ENCODE data around the gene ITGA3. TPM values are rescaled to one million over a fixed set of nuclear protein-coding genes. Genes with fewer than 3 reads are reported as not detected.

The ITGA3 gene
- total RNA-seq, 1 experiment from 2014 or later = 14.7 TPM

DNA sequence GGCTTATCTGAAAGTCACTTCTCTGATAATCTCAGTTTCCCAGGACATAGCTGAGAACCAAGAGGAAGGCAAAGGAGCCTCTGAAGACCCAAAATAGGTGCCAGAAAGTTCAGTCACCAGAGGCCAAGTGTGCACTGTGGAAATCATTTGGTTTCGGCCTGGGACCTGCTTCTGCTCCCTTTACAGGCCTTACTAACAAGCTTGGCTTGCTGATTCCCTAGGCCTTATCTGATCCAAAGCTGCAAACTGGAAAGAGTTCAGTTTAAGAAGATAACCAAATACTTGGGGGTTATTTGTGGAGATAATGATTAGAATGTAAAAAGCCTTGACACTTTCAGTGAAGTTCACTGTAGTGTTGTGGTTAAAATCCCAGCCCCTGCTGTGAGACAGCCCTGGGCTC lies 17.0 kb downstream of the ITGA3 start:
- no peaks in the 10 kb centered on the region for H3K27me3 ChIP-seq (replicated peaks; ENCODE audit: control insufficient read depth, insufficient read depth, low read length)
- no peak for TF ChIP-seq CTCF (IDR thresholded peaks at IDR 0.05; ENCODE audit: insufficient read depth in 1 of 2, low read depth in 1 of 2, low read length in 1 of 2, severe bottlenecking in 1 of 2, unreplicated experiment in 1 of 2)
- H3K27ac Mint-ChIP-seq (ENCODE audit: unreplicated experiment) = no peak overlapping the region
- intact Hi-C loops (cut with micrococcal nuclease; ENCODE audit: unreplicated experiment) = no loop called here
- POLR2A ChIA-PET = no interaction called here
- CTCF ChIA-PET = interaction anchor here (0.7 kb wide), 1 partner anchor 195 kb away, joined by 3 read pairs; no protein-coding TSS in a partner anchor
- DNase-seq = no peak
- H3K36me3 Mint-ChIP-seq (ENCODE audit: insufficient read depth, unreplicated experiment) = no peaks in the 10 kb centered on the region
- H3K36me3 ChIP-seq (ENCODE audit: control insufficient read depth, insufficient read depth, low read length) = no peaks in the 10 kb centered on the region; the same call in 1 of the 2 replicates
- BruUV-seq (replicated peaks) = no TSS peak
- H3K4me3 ChIP-seq (ENCODE audit: low read depth, low read length) = no peak overlapping the region
- H3K4me1 Mint-ChIP-seq (ENCODE audit: low read depth, unreplicated experiment) = no peaks in the 10 kb centered on the region
- no peaks in the 10 kb centered on the region for H3K4me1 ChIP-seq
- H3K27me3 Mint-ChIP-seq (ENCODE audit: insufficient read depth, unreplicated experiment) = no peaks in the 10 kb centered on the region
- no peak overlapping the region for H3K4me3 Mint-ChIP-seq (ENCODE audit: unreplicated experiment)
- H3K9me3 Mint-ChIP-seq (ENCODE audit: unreplicated experiment) = no peaks in the 10 kb centered on the region
- H3K9me3 ChIP-seq = no peaks in the 10 kb centered on the region

- ChIA-PET POLR2A (no interaction called here), CTCF (no interaction called here)
- Mint-ChIP-seq H3K27me3 (ENCODE audit: insufficient read depth, unreplicated experiment) (no peaks in the 10 kb centered on the region), H3K4me3 (ENCODE audit: unreplicated experiment) (no peak overlapping the region), H3K9me3 (ENCODE audit: unreplicated experiment) (no peaks in the 10 kb centered on the region), H3K36me3 (ENCODE audit: insufficient read depth, unreplicated experiment) (peaks cover under 1% of the 10 kb centered on the region), H3K27ac (ENCODE audit: unreplicated experiment) (no peak overlapping the region), H3K4me1 (ENCODE audit: low read depth, unreplicated experiment) (no peaks in the 10 kb centered on the region)
- Histone ChIP-seq H3K27me3 (replicated peaks; ENCODE audit: control insufficient read depth, insufficient read depth, low read length) (no peaks in the 10 kb centered on the region), H3K4me3 (ENCODE audit: low read depth, low read length) (no peak overlapping the region), H3K4me1 (no peaks in the 10 kb centered on the region), H3K36me3 (ENCODE audit: control insufficient read depth, insufficient read depth, low read length) (no peaks in the 10 kb centered on the region; the same call in 1 of the 2 replicates), H3K9me3 (no peaks in the 10 kb centered on the region)
- no peak for DNase-seq
- no peak for TF ChIP-seq CTCF (IDR thresholded peaks at IDR 0.05; ENCODE audit: insufficient read depth in 1 of 2, low read depth in 1 of 2, low read length in 1 of 2, severe bottlenecking in 1 of 2, unreplicated experiment in 1 of 2)
- BruUV-seq (replicated peaks) = no TSS peak
- intact Hi-C loops (cut with micrococcal nuclease; ENCODE audit: unreplicated experiment) = no loop called here
Measured at GRCh38 chr17:50074227-50074626, 18.3 kb downstream of the ITGA3 start.

DNA sequence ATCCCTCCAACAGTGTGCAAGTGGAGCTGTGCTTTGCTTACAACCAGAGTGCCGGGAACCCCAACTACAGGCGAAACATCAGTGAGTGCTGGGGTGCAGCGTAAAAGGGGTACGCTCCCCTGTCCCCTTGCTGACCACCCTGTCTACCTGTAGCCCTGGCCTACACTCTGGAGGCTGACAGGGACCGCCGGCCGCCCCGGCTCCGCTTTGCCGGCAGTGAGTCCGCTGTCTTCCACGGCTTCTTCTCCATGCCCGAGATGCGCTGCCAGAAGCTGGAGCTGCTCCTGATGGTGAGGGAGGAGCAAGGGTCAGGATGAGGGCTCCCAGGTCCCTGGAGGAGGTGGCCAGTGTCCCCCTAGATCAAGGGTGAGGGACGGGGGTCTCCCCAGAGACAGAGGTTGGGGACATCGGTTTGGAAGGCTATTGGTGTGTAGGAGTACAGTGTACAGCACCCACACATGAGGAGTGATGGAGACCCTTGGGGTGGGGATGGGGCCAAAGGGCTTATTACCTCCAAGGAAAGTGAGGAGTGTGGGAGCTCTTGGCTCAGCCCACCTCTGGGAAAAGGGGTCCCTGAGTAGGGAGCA lies 19.6 kb downstream of the ITGA3 start:
- no peak overlapping the region for H3K4me3 Mint-ChIP-seq (ENCODE audit: unreplicated experiment)
- H3K27me3 Mint-ChIP-seq (ENCODE audit: insufficient read depth, unreplicated experiment) = no peaks in the 10 kb centered on the region
- H3K36me3 Mint-ChIP-seq (ENCODE audit: insufficient read depth, unreplicated experiment) = peaks cover 9% of the 10 kb centered on the region
- H3K4me1 ChIP-seq = no peaks in the 10 kb centered on the region
- H3K27me3 ChIP-seq (replicated peaks; ENCODE audit: control insufficient read depth, insufficient read depth, low read length) = no peaks in the 10 kb centered on the region
- H3K4me3 ChIP-seq (ENCODE audit: low read depth, low read length) = no peak overlapping the region
- H3K4me1 Mint-ChIP-seq (ENCODE audit: low read depth, unreplicated experiment) = no peaks in the 10 kb centered on the region
- BruUV-seq (replicated peaks) = no TSS peak
- H3K27ac Mint-ChIP-seq (ENCODE audit: unreplicated experiment) = no peak overlapping the region
- H3K9me3 Mint-ChIP-seq (ENCODE audit: unreplicated experiment) = no peaks in the 10 kb centered on the region
- no peak for TF ChIP-seq CTCF (IDR thresholded peaks at IDR 0.05; ENCODE audit: insufficient read depth in 1 of 2, low read depth in 1 of 2, low read length in 1 of 2, severe bottlenecking in 1 of 2, unreplicated experiment in 1 of 2)
- DNase-seq = no peak
- no peaks in the 10 kb centered on the region for H3K9me3 ChIP-seq
- CTCF ChIA-PET = no interaction called here
- no peaks in the 10 kb centered on the region; the same call in 1 of the 2 replicates for H3K36me3 ChIP-seq (ENCODE audit: control insufficient read depth, insufficient read depth, low read length)
- POLR2A ChIA-PET = no interaction called here
- intact Hi-C loops (cut with micrococcal nuclease; ENCODE audit: unreplicated experiment) = no loop called here

All from Caco-2 (cell line).